Measurements from ENCODE around the gene TBC1D16.

The TBC1D16 gene

DNA sequence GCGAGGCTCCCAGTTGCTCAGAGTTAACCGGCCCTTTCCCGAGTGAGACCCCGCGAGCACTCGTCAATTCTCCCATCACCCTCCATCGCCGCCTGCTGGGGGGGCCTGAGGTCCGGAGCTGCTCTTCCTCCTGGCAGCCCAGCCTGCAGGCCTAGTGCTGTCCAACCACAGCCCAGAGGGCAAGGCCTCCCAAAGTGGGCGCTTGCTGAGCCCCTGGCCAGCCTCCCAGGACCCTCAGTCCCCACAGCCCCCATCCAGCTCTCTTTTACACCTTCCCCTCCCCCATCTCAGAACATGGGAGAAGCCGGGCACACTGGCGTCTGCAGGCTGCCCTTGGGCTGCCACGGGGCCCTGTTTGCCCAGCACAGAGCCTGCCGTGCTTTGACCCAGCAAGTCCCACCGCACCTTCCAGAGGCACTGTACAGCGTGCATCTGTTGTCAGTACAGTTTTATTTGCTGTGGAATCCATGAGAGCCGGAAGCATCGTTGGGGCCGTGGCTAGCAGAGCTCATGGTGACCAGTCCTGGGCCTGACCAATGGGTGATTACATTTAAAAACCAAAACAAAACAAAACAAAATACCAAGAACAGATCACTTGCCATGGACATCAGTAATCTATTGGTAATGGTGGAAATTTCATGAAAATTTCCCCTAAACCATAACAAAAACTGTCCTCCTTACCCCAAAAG, 100.3 kb downstream of the TBC1D16 start:
- no peak for TF ChIP-seq POLR2A (IDR thresholded peaks at IDR 0.05; ENCODE audit: low read depth, low read length)
- TF ChIP-seq TAF1 (IDR thresholded peaks at IDR 0.05; ENCODE audit: borderline replicate concordance, low read depth, low read length): no peak
- TF ChIP-seq POLR2AphosphoS5 (IDR thresholded peaks at IDR 0.05; ENCODE audit: low read depth, low read length): no peak
- DNase-seq (ENCODE audit: insufficient read length) (no peak), FAIRE-seq (no peak)

- no peak for FAIRE-seq
- no peak for DNase-seq (ENCODE audit: insufficient read length)
- TF ChIP-seq POLR2AphosphoS5 (IDR thresholded peaks at IDR 0.05; ENCODE audit: low read depth, low read length): no peak
- no peak for TF ChIP-seq TAF1 (IDR thresholded peaks at IDR 0.05; ENCODE audit: borderline replicate concordance, low read depth, low read length)
- TF ChIP-seq POLR2A (IDR thresholded peaks at IDR 0.05; ENCODE audit: low read depth, low read length): no peak
These were observed 101.1 kb downstream of the TBC1D16 start for GRCh38 chr17:79934653-79934970.

GRCh38 chr17:79933863-79934652, 101.6 kb downstream of the TBC1D16 start:
- no peak for TF ChIP-seq POLR2AphosphoS5 (IDR thresholded peaks at IDR 0.05; ENCODE audit: low read depth, low read length)
- no peak for TF ChIP-seq TAF1 (IDR thresholded peaks at IDR 0.05; ENCODE audit: borderline replicate concordance, low read depth, low read length)
- TF ChIP-seq POLR2A (IDR thresholded peaks at IDR 0.05; ENCODE audit: low read depth, low read length): no peak
- FAIRE-seq (no peak), DNase-seq (ENCODE audit: insufficient read length) (no peak)

GRCh38 chr17:79932451-79933306, 103.0 kb downstream of the TBC1D16 start:
- no peak for FAIRE-seq
- TF ChIP-seq TAF1 (IDR thresholded peaks at IDR 0.05; ENCODE audit: borderline replicate concordance, low read depth, low read length): no peak
- no peak for TF ChIP-seq POLR2A (IDR thresholded peaks at IDR 0.05; ENCODE audit: low read depth, low read length)
- TF ChIP-seq POLR2AphosphoS5 (IDR thresholded peaks at IDR 0.05; ENCODE audit: low read depth, low read length): no peak
- no peak for DNase-seq (ENCODE audit: insufficient read length)

GRCh38 chr17:79931817-79932309, 103.8 kb downstream of the TBC1D16 start:
- FAIRE-seq: peak; percentile 21
- TF ChIP-seq POLR2AphosphoS5 (IDR thresholded peaks at IDR 0.05; ENCODE audit: low read depth, low read length) (no peak), POLR2A (IDR thresholded peaks at IDR 0.05; ENCODE audit: low read depth, low read length) (no peak), TAF1 (IDR thresholded peaks at IDR 0.05; ENCODE audit: borderline replicate concordance, low read depth, low read length) (no peak)
- DNase-seq (ENCODE audit: insufficient read length): no peak

- TF ChIP-seq POLR2AphosphoS5 (IDR thresholded peaks at IDR 0.05; ENCODE audit: low read depth, low read length) (no peak), POLR2A (IDR thresholded peaks at IDR 0.05; ENCODE audit: low read depth, low read length) (no peak), TAF1 (IDR thresholded peaks at IDR 0.05; ENCODE audit: borderline replicate concordance, low read depth, low read length) (no peak)
These were observed 104.5 kb downstream of the TBC1D16 start for GRCh38 chr17:79930877-79931816.

DNA sequence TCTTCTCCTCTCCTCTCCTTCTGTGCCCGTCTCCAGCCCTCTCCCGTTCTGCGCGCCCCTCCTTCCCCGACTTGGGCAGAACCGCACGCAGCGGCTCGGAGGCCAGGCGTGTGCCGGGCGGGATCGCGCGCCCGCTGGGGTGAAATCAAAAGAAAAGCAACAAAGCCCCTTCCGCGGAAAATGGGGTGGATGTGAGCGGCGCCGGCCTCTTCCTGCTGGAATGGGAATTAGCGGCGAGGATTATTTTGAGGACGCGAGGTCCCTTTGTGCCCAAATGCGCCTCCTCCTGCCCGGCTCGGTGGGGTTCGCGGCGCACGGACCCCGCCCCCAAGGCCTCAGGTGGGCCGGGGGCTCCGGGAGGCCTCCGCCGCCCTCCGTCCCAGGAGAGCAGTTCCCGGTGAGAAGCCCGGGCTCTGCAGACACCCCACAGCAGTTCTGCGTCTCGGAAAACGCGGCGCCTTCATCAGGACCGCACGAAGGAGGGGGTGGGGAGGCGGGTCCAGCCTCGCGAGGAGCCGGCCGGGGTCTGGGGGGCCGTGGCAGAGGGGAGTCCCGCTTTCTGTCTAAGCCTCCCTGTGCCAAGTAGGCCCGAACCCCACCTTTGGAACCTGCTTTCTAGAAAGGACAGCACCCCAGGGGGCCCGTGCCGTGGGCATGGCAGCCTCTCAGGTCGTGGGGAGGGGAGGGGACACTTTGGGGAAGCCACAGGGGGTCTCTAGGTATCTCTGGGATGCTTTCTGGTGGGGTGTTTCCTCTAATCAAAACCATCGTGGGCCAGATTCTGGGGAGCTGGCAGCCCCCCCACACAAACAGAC, 105.4 kb downstream of the TBC1D16 start:
- DNase-seq (ENCODE audit: insufficient read length) (no peak), FAIRE-seq (no peak)
- no peak for TF ChIP-seq POLR2AphosphoS5 (IDR thresholded peaks at IDR 0.05; ENCODE audit: low read depth, low read length)
- TF ChIP-seq POLR2A (IDR thresholded peaks at IDR 0.05; ENCODE audit: low read depth, low read length): no peak
- no peak for TF ChIP-seq TAF1 (IDR thresholded peaks at IDR 0.05; ENCODE audit: borderline replicate concordance, low read depth, low read length)

More at GRCh38 chr17:79930877-79931816, 104.5 kb downstream of the TBC1D16 start:
- FAIRE-seq (peak; percentile 65), DNase-seq (ENCODE audit: insufficient read length) (no peak)

DNA sequence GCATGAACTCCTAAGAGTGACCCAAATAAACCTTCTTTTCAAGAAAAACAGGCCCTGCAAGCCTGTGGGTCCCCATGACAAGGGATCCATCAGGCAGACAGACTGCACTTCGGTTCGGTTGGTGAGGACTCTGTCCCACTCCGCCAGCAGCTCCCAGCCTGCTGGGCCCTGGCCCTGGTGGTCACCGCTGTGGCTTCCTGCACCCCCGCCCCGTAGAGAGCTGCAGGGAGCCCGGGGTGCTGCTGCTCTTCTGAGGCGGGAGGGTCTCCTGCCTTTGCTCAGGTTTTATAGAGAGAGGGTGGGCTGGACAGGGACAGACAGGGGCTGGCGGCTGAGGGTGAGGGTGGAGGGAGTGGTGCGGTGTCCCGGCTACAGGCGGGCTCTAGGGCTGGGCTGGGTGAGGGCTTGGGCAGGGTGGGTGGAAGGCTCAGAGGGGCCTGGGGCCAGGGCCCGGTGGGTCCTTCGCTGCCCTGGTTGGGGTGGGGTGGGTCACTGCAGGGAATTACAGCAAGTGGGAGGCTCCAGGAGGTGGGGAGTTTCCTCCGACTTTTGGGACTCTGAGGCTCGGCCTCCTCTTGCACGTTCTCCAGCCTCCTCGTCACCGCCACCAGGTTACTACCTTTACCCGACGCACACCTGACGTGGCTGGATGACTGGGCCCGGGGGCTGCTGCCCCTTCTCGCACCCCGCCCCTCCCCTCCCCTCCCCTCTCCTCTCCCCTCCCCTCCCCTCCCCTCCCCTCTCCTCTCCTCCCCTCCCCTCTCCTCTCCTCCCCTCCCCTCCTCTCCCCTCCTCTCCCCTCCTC, 106.2 kb downstream of the TBC1D16 start:
- FAIRE-seq (no peak), DNase-seq (ENCODE audit: insufficient read length) (no peak)
- TF ChIP-seq TAF1 (IDR thresholded peaks at IDR 0.05; ENCODE audit: borderline replicate concordance, low read depth, low read length) (no peak), POLR2A (IDR thresholded peaks at IDR 0.05; ENCODE audit: low read depth, low read length) (no peak), POLR2AphosphoS5 (IDR thresholded peaks at IDR 0.05; ENCODE audit: low read depth, low read length) (no peak)

All from GM12892 (cell line).